ENCODE data around the gene AGBL1.

The AGBL1 gene

DNA sequence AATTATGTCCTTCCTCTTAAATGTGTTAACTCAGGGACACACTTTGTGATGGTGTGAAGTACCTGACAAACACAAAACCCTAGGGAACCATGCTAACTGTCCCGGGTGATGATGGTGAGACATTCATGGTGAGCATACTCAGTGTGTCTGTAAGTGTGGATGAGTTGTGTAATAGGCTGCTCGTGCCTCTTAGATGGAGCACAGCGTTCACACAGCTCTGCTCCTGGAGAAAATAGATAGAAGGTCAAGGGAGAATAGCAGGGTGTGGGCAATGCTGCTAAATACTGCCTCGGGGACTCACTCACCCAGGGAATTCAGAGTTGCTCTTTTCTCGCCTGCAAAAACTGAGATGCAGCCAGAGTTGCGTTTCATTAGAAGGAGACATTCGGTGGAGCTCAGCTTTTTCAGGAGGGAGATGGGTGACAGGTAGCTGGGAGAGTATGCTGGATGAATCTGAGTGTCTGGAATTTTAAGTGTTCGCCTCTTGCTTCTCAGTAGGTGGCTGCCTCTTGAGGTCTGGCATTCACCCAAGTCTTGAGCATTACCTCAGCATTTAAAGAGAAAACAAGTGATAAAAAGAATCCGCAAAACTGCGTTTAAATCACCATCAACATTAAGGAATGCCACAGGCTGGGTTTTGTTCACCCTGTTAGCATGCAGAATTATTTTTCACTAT is 813.2 kb downstream of the AGBL1 start:
- no peak for DNase-seq (ENCODE audit: low read depth)
- no peak overlapping the region for H3K4me3 ChIP-seq (ENCODE audit: low read depth, low read length)
- TF ChIP-seq, protein P1, sequence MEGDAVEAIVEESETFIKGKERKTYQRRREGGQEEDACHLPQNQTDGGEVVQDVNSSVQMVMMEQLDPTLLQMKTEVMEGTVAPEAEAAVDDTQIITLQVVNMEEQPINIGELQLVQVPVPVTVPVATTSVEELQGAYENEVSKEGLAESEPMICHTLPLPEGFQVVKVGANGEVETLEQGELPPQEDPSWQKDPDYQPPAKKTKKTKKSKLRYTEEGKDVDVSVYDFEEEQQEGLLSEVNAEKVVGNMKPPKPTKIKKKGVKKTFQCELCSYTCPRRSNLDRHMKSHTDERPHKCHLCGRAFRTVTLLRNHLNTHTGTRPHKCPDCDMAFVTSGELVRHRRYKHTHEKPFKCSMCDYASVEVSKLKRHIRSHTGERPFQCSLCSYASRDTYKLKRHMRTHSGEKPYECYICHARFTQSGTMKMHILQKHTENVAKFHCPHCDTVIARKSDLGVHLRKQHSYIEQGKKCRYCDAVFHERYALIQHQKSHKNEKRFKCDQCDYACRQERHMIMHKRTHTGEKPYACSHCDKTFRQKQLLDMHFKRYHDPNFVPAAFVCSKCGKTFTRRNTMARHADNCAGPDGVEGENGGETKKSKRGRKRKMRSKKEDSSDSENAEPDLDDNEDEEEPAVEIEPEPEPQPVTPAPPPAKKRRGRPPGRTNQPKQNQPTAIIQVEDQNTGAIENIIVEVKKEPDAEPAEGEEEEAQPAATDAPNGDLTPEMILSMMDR (IDR thresholded peaks at IDR 0.05; ENCODE audit: low read depth, low read length, missing control alignments) = no peak

DNA sequence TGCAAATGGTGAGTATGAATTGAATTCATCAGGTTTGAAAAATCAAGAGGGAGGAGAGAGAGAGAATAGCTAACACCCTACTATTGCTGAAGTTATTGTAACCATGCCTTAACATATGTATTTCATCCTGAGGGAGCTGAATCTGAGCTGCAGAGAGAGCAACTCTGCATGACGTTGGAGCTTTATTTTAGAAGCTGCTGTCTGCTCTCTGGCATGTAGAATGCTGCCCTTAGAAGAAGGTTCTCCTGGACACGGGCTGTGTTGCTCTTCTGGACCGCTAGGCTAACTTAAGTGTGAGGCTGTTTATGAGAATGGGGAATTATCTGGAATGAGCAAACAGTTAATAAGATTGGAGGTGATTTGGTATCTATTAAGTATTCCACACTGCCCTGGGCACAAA is 814.6 kb downstream of the AGBL1 start:
- TF ChIP-seq, protein P1 (IDR thresholded peaks at IDR 0.05; ENCODE audit: low read depth, low read length, missing control alignments) = no peak
- no peak overlapping the region for H3K4me3 ChIP-seq (ENCODE audit: low read depth, low read length)
- DNase-seq (ENCODE audit: low read depth) = no peak

DNA sequence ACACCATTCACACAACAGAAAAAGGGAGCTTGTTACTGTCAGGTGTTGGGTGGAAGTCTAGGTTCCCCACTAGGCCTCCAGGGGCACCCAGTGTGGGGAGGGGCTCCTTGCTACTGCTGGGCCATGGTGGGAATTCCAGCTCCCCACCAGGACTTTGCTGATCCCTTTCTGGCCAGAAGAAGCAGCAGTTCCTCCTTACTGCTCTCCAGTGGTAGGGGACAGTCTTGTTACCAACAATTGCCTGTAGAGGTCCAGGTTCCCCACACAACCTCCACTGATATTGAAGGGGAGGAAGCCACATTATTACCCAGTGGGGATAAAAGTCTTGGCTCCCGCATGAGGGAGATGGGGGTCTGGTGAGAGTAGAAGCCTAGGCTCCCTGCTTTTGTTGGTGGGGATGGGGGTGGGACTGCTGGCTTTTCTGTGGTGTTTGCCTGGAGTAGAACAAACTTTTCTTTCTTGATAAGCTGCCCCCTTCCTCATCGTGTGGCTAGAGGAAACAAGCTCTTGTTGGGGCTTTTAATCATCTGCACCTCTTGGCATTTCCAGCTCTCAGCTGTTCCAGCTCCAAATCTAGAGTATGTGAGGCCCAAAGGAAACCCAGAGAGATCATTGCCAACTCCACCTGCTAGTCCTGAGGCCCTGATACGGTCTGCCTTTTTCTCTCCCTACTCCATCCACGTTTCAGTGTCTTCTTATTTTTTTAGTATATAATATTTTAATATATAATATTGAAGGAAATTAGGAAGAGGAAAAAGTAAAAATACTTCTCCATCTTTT is 824.2 kb downstream of the AGBL1 start:
- DNase-seq (ENCODE audit: low read depth) = no peak
- H3K4me3 ChIP-seq (ENCODE audit: low read depth, low read length) = no peak overlapping the region
- TF ChIP-seq, protein P1 (IDR thresholded peaks at IDR 0.05; ENCODE audit: low read depth, low read length, missing control alignments) = no peak

DNA sequence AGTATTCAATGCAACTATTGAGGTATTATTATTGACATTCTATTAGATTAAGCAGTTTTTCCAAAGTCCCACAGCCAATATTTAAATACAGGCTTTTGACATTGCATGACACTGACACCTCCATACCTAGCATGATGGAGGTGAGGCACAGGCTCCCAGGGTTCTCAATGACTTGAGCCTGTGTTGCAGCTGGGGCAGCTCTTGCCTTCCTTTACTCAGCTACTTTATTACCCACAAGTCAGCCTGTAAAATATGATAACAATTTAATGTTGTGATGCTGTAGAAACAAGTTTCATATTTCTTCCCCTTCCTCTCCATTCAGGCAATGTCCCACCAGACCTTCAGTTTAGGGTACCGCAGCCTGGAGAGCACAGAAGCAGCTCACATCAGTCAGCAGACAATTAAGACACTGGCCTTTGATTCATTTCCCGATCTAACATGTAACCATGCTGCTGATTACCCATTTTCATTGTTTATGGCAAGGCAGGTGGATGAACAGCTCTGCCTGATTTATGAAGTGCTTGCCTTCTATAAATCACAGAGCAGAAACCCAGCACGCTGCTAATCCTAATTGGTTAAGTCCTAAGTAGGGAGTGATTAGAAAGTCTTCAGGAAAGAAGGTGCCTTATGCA is 826.1 kb downstream of the AGBL1 start:
- no peak for DNase-seq (ENCODE audit: low read depth)
- TF ChIP-seq, protein P1 (IDR thresholded peaks at IDR 0.05; ENCODE audit: low read depth, low read length, missing control alignments) = no peak

DNA sequence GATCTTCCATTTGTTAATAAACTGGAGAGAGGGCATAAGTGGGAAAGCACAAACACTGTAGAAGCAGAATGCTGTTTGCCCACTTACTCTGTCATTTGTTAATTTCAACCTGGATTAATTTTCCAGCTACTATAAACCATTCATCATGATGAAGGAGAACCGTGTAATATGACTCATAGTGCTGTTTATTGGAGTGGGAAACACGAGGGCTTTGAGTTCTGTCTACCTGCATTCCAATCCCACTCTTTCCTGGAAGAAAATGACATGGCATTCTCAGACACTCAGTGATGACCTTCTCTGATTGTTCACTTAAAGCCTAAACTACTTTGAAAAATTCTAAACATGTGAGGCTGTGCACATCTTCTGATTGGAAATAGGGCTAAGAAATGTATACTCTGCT is 826.7 kb downstream of the AGBL1 start:
- TF ChIP-seq, protein P1 (IDR thresholded peaks at IDR 0.05; ENCODE audit: low read depth, low read length, missing control alignments) = no peak
- DNase-seq (ENCODE audit: low read depth) = no peak
- no peak overlapping the region for H3K4me3 ChIP-seq (ENCODE audit: low read depth, low read length)

More for the DNA sequence above, 826.1 kb downstream of the AGBL1 start:
- no peak overlapping the region for H3K4me3 ChIP-seq (ENCODE audit: low read depth, low read length)

DNA sequence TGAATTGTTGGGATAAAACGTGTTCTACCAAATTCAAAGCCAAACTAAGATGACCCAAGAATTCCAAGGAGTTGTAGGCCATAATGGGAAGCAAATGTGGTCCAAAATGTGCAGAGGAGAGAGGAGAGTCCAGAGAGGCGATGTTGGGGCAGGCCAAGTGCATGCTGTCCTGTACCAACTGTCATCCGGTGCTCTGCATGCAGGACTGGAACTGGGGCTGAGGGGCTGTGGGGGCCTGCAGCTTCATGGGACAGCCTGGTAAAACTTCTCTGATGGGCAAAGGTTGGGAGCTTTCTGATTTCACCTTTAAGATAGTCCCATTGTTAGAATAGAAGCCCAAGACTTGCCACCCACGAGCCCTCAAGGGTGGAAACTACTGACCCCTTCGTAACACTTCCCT is 831.4 kb downstream of the AGBL1 start:
- no peak overlapping the region for H3K4me3 ChIP-seq (ENCODE audit: low read depth, low read length)
- TF ChIP-seq, protein P1 (IDR thresholded peaks at IDR 0.05; ENCODE audit: low read depth, low read length, missing control alignments) = no peak
- no peak for DNase-seq (ENCODE audit: low read depth)

Measured in GM12864 (cell line).